SHP77 treated with DMSO at 0.1 percent for 48 hours (cell line): ENCODE measurements around the gene SLC35G3.
"Not testable (repeated sequence)": the region's sequence is repeated elsewhere in the genome, so short reads cannot be mapped to it uniquely, and the experiment has no call there.

ENCODE experiments used
- DNase-seq: peaks from one replicate; lab custom pipeline; 2025; lab: John Stamatoyannopoulos, UW

SLC35G3 gene

GRCh38 chr17:35194001-35194400 is at the start of gene SLC35G3:
TSS of gene SLC35G3 (minus strand) at chr17:35194393. CDS start at chr17:35194307, 86 bp downstream.
- not testable (repeated sequence) for DNase-seq

DNA sequence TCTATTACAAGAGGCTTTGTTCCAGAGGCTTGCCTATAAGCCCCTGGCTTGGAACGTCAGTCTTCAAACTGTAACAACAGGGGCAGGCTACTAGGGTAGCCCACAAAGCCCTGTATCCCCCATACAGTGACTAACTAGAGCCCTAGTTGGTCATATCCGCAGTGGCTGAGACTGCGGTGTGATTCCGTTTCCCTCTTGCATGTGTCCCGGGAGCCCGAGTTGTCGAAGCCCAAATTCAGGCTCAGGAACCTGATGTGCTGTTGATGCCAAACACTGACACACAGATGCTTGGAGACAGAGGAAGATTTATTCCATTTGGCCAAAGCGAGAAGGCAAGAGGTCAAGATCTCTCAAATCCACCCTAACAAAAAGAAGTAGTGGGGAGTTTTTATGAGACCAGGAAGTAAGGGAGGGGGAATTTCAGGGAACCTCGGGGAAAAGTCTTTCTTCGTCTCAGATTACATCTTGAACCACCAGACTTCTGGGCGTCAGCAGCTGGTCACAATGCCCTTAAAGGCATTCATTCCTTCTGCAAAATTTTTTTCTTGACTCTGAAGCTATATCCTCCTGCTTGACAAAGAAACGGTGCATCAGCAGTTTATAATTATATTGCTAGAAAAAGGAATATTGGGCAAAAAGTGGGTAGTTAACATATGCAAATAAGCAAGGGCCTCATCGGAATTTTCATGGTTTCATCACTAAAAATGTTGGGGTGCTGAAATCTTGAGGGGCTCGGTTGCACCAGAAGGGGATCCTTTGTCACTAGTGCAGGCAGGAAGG is 49.6 kb upstream of the SLC35G3 start:
- DNase-seq, result no peak

GRCh38 chr17:35242805-35243560 is 48.8 kb upstream of the SLC35G3 start, which contains the start of gene SLFN5:
TSS of gene SLFN5 (plus strand) at chr17:35243072. CDS start at chr17:35258691, 15,619 bp downstream.
- DNase-seq, result no peak

- DNase-seq, result no peak
These were observed 48.1 kb upstream of the SLC35G3 start for GRCh38 chr17:35242158-35242804.

GRCh38 chr17:35241520-35241919 is 47.3 kb upstream of the SLC35G3 start:
- DNase-seq, result no peak

DNA sequence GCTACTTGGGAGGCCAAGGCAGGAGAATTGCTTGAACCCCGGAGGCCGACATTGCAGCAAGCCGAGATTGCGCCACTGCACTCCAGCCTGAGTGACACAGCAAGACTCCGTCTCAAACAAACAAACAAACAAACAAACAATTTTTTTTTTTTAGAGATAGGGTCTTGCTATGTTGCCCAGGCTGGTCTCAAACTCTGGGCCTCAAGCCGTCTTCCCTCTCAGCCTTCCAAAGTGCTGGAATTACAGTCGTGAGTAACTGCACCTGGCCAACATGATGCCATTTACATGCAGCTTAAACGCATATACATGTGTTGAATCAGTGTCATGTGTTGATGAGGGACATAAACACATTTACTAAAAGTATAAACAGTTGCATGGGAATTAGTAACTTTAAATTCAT is 46.7 kb upstream of the SLC35G3 start:
- DNase-seq, result no peak

GRCh38 chr17:35239823-35240222 is 45.6 kb upstream of the SLC35G3 start:
- no peak for DNase-seq

- DNase-seq, result no peak
These were observed 44.6 kb upstream of the SLC35G3 start for GRCh38 chr17:35238821-35239220.

DNA sequence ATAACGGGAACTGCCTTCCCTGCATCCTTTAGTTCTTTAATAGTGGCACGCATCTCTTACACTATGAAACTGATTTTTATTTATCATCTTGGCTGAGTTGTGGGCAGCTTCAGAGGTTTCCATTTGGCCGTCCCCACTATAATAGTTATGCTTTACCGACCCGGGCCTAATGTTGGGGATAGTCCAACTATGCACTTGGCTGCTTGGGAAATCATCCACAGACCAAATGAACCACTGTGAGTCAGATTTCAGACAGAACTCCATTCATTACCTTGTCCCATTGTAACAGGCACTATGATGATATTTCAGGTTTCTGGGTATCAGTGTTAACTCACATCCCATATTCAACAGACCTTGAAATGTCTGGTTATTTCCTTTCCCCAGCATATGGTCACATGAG is 42.6 kb upstream of the SLC35G3 start:
- no peak for DNase-seq

DNA sequence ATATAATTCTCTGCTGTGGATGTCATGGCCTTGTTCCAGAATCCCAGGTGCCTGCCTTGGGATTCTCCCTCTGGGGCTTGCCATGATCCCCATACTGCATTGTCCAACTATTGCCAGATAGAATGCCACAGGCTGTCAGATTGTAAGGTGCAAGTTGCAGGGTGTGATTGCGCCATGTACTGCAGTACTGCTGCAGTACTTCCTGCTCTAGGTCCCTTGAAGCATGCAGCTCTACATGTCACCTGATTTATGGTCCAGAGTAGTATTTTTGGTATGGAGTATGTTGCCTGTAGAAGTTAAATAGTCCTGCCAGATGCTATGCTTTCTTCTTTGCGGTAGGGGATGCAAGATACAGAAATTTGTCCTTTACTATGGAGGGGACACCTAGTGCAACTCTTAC is 41.7 kb upstream of the SLC35G3 start:
- no peak for DNase-seq

- no peak for DNase-seq
These were observed 41.1 kb upstream of the SLC35G3 start for GRCh38 chr17:35235289-35235688.

DNA sequence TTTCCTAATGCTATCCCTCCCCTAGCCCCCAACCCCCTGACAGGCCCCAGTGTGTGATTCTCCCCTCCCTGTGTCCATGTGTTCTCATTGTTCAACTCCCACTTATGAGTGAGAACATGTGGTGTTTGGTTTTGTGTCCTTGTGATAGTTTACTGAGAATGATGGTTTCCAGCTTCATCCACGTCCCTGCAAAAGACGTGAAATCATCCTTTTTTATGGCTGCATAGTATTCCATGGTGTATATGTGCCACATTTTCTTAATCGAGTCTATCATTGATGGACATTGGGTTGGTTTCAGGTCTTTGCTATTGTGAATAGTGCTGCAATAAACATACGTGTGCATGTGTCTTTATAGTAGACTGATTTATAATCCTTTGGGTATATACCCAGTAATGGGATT is 40.1 kb upstream of the SLC35G3 start:
- not testable (repeated sequence) for DNase-seq

DNA sequence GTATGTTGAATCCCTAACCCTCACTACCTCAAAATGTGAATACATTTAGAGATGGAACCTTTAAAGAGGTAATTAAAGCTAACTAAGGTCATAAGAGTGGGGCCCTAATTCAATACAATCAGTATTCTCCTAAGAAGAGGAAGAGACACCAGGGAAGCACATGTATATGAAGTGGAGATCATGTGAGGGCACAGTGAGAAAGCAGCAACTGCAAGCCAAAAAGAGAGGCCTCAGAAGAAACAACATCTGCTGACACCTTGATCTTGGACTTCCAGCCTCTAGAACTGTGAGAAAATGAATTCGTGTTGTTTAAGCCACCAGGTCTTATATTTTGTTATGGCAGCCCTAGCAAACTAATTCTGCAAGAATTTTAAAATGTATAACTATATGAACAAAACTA is 35.4 kb upstream of the SLC35G3 start:
- no peak for DNase-seq

DNA sequence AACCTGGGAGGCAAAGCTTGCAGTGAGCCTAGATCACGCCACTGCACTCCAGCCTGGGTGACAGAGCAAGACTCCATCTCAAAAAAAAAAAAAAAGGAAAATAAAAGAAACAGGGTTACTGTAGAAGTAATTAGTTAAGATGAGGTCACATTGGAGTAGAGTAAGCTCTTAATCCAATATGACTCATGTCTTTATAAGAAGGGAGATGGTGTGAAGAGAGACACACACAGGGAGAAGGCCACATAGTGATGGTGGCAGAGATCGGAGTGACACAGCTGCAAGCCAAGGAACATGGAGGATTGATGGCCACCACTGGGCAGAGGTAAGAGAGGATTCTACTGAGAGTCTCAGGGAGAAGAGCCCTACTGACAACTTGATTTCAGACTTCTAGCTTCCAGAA is 33.4 kb upstream of the SLC35G3 start:
- no peak for DNase-seq

GRCh38 chr17:35224436-35224835 is 30.2 kb upstream of the SLC35G3 start:
- DNase-seq, result no peak

- DNase-seq, result no peak
These were observed 28.3 kb upstream of the SLC35G3 start for GRCh38 chr17:35222452-35222851.

DNA sequence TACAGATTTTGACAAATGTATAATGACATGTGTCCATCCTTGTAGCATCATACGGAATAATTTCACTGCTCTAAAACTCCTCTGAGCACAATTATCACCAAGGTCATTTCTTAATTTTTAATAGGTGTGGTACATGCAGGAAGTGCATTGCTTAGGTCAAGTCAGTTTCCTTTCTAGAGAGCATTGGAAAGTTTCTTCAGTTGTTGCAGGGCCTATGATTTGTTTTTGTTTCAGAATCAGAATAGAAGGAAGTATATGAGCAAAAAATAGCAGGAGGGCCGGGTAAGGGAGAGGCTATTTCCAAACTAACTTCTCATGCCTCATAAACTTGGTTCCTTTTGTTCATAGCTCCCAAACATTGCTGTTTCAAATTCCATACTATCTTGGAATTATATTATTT is 24.7 kb upstream of the SLC35G3 start:
- DNase-seq, result no peak

DNA sequence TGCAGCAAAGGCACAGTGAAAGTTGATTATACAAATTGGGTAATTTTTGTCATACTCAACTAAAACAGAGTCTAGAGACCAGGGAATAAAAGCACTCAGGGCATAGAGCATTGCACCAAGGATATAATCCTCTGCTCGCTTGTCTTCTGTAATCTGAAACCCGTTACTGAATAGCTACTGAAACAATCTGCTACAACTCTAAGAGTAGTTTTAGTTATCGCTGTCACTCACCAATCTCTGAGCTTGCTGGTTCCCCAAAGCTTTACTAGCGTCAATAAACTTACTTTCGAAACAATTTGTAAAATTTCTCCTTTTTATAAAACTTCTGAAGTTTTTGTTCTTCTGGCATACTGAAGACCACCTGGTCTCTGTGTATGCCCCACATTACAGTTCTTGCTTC is 22.9 kb upstream of the SLC35G3 start:
- no peak for DNase-seq

DNA sequence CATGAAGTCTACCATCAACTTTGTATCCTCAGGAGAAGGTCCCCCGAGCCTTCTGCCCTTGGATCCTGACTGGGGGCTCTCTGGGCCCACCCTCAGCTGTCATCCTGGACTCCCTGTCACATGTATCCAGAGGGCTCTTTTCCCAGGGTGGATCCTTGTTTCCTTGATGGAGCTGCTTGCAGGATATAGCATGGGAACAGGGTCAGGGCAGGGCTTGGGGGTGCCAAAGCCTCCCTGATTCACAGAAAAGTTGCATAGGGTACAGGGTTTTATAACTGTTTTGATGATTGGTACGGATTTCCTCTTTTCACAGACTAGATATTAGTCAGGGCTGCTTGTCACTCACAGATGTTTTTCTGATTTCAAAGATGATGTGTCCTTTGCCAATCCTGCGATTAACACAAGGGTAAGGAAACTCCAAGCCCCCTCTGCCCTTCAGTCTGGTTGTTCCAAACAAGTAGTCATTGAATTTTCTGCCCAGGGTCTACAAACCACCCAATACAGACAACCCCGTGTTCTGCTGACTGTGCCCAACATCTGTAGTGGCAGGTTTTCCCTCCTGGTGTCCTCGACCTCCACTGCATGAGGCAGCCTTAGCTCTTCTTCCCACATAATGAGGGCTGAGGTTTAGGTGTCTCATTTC is 20.6 kb upstream of the SLC35G3 start:
- DNase-seq, result no peak

- no peak for DNase-seq
These were observed 20.0 kb upstream of the SLC35G3 start for GRCh38 chr17:35214192-35214591.

DNA sequence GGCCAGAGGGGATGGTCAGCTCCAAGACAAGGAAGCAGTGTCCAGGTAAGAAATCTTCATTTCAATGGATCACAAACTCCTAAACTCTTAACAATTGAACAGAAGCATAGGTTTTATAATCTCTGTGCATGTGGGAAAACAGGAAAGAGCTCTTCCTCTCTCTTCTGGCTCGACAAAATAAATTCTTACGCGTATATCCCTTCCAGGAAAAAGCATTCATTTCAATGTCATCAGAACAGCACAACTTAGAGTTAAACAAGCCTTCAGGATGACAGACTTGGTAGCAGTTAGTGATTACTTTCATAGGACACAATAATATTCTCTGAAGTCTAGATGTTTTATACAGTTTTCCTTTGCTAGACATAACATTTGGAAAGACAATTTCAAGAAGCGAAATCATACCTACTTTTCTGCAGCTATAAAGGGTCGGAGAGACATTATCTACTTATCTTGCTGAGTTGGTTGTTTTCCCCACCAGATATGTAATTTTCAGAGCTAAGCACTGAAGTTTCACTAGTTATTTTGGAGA is 19.3 kb upstream of the SLC35G3 start:
- DNase-seq, result no peak

- DNase-seq, result no peak
These were observed 18.5 kb upstream of the SLC35G3 start for GRCh38 chr17:35212668-35213067.
